HG03439 (cell line): ENCODE results near the gene IL17REL.
"Not testable (repeated sequence)": the region's sequence is repeated elsewhere in the genome, so short reads cannot be mapped to it uniquely, and the experiment has no call there.

ENCODE experiments used
- ATAC-seq: cut with Tn5 transposase; IDR thresholded peaks from one replicate; pipeline ENCODE4 v1.9.1; 2021; ENCODE audit warnings: mild to moderate bottlenecking, moderate library complexity; ENCODE audit not compliant: unreplicated experiment

IL17REL gene

DNA sequence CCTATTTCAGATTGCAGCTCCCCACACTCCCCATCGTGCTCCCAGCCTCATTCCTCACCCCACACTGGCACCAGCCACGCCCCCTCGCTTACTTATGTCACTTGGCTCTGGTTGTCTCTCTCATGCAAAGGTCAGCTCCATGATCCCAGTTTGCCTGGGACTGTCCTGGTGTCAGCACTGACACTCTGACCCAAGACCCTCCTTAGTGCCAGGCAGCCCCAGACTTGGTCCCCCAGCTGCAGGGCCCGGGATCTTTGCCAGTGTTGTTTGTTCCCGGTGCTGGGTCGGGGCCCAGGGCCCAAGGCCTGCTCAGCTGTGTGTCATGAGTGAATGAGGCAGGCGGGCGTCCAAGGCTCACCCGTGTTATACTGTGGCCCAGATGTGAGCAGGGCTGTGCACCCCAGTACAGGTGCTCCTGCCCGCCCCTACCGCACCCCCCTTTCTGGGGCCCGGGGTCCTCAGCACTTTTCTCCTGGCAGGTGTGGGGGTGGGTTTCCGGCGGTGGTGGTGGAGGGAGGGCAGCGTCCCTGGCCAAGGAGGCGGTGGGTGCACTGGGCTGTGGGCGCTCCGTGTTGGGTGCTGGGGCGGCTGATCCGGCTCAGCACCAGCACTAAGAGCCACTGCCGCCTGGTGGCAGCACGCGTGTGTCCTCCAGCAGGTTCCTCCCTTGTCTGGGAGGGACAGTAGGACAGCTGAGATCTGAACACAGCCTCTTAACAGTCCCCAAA lies 19.5 kb downstream of the IL17REL start:
- no peak for ATAC-seq

DNA sequence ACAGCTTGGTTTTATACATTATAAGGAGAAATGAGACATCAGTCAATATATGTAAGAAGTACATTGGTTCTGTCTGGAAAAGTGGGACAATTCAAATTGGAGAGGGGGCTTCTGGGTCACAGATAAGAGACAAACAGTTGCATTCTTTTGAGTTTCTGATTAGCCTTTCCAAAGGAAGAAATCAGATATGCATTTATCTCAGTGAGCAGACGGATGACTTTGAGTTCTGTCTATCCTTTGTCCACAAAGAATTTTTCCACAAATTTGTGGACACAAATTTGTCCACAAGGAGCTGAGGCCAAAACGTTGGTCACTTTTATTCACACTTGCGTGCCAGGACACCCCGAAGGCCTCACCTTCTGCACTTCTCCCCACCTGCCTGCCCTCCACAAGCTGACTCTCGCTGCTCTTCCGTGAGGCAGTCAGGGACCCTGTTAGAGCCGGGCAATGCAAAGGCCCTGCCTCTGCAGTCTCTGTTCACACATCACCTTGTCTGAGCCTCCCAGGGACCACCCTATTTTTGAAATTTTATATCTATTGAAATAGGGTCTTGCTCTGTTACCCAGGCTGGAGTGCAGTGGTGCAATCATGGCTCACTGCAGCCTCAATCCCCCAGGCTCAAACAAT lies 20.5 kb downstream of the IL17REL start:
- no peak for ATAC-seq

DNA sequence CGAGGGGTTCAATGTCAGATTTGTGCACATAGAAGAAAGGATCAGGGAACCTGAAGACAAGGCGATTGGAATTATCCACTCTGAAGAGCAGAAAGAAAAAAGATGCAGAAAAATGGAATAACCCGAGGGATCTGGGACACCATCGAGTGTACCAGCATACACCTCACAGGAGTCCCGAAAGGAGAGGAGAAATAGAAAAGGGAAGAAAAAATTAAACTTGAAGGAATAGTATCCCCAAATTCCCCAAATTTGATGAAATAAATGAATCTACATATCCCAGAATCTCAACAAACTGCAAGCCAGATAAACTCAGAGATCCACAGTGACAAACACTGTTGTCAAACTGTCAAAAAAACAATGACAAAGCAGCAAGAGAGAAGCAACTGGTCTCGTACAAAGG lies 21.4 kb downstream of the IL17REL start:
- no peak for ATAC-seq

DNA sequence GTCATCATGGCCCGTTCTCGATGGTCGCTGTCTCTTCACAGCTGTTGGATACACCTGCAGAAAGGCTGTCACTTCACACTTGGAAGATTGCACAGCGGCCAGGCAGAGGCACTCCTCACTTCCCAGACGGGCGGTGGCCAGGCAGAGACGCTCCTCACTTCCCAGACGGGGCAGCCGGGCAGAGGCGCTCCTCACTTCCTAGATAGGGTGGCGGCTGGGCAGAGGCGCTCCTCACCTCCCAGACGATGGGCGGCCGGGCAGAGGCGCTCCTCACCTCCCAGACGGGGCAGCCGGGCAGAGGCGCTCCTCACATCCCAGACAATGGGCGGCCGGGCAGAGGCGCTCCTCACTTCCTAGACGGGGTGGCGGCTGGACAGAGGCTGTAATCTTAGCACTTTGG lies 22.7 kb downstream of the IL17REL start:
- not testable (repeated sequence) for ATAC-seq

DNA sequence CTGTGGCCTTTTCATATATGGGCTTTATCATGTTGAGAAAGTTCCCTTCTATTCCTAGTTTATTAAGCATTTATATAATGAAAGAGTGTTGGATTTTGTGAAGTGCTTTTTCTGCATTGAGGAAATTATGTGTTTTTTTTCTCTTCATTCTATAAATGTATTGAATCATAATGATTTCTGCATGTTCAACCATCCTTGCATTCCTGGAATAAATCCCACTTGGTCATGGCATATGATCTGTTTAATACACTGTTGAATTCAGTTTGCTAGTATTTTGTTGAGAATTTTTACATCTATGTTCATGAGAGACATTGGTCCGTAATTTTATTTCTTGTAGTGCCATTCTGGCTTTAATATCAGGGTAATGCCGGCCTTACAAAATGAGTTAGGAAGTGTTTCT lies 26.2 kb downstream of the IL17REL start:
- no peak for ATAC-seq

DNA sequence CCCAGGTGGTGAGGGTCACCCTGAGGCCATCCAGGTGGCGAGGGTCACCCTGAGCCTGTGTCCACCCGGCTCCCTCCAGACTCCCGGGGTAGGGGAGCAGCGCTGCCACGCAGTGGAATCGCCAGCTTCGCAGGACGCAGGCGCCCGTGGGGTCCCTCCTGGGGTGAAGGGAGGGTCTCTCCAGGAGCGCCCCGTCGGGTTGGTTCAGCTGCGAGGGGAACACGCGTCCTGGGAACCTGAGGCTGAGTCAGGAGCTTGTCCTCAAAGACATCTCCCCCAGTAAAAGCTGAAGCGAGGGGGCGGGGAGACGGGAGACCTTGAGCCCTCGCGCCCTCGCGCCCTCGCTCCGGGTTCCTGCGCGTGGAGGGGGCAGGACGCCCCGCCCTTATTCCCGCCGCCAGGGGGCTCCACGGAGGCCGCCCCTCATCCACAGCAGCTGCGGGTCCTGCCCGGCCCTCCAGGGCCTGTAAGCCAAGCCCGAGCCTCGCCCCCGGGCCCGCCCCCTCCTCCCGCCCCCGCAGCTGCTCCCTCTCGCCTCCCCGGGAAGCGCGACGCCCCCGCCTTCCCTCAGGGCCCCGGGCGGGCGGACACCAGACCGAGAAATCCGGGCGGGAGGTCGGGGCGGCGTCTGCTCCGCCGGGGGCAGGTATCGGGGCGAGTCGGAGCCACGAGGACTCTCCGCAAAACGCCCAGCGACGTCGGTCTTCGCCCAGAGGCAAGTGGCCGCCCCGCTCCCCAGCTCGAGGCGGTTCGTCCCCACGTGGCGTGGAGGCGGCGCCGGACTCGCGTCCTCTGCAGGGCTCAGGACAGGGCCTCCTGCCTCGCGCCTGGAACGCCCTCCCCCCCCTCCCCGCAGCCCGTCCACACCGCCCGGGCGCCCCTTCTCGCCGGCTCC lies 29.2 kb downstream of the IL17REL start:
- ATAC-seq, result no peak

DNA sequence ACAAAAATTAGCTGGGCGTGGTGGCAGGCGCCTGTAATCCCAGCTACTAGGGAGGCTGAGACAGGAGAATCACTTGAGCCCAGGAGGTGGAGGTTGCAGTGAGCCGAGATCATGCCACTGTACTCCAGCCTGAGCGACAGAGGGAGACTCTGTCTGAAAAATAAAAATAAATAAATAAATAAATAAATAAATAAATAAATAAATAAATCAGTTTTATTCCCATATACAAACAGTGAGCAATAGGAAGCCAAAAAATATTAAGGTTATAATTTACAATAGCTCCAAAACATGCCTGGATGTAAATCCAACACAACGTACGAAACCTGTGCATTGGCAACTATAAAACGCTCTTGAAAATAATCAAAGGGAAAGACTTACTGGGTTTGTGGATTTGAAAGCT lies 30.8 kb downstream of the IL17REL start:
- ATAC-seq, result not testable (repeated sequence)

DNA sequence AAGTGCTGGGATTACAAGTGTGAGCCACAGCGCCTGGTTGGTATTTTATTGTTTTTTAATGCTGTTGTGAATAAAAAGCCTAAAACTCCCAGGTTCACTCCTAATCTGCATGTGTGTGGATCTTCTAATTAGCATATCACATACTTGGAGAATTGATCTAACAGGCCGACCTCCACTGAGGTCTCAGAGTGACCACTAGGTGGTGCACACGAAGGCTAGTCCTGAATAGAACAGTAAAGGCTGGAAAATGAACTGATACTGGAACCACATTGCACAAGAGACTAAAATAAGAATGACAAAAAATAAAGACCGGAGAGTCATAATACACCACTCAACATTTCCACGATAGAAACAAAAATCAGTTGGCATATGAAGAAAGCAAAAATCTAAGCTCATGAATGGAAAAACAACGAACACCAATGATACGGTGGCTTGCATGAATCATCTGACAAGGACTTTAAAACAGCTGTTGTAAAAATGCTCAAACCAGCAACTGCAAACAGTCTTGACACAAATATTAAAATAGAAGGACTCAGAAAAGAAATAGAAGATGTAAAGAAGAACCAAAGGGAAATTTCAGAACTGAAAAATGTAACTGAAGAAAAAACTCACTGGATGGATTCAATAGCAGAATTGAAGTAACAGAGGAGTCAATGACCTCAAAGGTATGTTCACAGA lies 32.8 kb downstream of the IL17REL start:
- no peak for ATAC-seq

DNA sequence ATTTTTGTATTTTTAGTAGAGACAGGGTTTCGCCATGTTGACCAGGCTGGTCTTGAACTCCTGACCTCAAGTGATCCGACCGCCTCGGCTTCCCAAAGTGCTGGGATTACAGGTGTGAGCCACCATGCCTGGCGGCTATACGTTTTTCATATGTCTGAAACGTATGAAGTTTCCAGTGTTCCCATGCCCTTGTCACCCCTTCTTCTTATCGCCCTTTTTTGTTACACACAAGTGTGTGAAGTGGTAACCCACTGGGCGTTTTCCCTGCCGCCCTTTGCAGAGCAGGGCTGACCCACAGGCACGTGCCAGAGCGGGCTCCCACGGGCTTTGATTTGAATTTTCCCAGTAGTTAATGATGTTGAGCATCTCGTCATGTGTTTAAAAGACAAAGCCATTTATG lies 35.0 kb downstream of the IL17REL start:
- no peak for ATAC-seq

DNA sequence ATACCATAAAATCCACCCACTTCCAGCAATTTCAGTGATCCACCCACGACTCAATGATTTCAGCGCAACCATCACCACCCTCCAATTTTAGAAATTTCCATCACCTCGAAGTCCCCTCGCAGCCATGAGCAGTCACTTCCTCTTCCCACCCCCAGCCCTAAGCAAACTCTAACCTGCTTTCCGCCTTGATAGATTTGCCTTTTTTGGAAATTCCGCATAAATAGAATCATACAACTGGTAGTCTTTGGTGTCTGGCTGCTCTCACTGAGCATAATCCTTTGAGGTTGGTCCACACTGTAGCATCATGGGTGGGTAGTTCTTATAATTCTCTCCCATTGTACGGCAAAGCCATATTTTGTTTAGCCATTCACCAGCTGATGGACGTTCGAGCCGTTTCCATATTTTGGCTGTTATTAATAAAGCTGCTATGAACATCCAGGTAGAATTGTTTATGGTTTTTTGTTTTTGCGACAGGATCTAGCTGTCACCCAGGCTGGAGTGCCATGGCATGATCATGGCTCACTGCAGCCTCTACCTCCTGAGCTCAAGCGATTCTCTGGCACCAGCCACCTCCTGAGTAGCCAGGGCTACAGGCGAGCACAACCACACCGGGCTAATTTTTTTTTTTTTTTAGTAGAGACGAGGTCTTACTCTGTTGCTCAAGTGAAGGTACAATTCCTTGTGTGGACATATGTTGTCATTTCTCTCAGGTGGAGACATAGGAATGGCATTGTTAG lies 36.0 kb downstream of the IL17REL start:
- no peak for ATAC-seq

DNA sequence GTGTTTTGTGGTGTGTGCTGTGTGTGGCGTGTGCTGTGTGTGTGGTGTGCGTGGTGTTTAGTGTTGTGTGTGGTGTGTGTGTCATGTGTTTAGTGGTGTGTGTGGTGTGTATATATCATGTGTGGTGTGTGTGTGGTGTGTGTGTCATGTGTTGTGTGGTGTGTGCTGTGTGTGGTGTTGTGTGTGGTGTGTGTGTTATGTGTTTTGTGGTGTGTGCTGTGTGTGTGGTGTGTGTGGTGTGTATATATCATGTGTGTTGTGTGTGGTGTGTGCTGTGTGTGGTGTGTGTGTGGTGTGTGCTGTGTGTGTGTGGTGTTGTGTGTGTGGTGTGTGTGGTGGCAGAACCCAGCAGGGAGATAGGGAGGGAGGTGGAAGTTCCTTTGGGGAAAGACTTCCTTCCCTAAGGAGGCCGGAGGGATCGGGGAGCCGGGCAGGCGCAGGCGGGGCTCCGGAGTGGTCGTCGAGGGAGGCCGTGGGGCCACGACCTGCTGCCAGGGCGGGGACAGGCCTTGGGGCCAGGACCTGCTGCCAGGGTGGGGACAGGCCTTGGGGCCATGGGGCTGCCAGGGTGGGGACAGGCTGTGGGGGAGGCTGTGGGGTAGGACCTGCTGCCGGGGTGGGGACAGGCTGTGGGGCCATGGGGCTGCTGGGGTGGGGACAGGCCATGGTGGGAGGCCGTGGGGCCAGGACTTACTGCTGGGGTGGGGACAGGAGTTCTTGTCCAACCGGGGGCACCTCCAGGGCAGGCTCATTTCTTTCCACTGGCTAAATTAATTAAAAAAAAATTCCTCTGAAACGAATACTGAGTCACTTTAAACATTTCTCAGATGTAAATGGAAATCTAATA lies 36.8 kb downstream of the IL17REL start:
- no peak for ATAC-seq

DNA sequence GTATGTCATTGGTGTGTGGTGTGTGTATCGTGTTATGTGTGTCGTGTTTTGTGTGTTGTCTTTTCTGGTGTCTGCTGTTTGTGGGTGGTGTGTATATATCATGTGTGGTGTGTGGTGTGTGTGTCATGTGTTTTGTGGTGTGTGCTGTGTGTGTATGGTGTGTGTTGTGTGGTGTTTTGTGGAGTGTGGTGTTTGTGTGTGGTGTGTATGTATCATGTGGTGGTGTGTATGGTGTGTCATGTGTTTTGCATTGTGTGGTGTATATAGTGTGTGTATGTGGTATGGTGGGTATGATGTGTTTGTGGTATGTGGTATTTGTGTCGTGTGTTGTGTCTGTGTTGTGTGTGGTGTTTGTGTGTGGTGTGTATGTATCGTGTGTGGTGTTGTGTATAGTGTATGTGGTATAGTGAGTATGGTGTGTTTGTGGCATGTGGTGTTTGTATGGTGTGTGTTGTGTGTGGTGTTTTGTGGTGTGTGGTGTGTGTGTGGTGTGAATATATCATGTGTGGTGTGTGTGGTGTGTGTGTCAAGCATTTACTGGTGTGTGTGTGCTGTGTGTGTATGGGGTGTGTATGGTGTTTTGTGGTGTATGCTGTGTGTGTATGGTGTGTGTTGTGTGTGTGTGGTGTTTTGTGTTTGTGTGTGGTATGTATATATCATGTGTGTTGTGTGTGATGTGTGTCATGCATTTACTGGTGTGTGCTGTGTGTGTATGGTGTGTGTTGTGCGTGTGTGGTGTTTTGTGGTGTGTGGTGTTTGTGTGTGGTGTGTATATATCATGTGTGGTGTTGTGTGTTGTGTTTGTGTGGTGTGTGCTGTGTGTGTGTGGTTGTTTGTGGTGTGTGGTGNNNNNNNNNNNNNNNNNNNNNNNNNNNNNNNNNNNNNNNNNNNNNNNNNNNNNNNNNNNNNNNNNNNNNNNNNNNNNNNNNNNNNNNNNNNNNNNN lies 39.3 kb downstream of the IL17REL start:
- no peak for ATAC-seq

DNA sequence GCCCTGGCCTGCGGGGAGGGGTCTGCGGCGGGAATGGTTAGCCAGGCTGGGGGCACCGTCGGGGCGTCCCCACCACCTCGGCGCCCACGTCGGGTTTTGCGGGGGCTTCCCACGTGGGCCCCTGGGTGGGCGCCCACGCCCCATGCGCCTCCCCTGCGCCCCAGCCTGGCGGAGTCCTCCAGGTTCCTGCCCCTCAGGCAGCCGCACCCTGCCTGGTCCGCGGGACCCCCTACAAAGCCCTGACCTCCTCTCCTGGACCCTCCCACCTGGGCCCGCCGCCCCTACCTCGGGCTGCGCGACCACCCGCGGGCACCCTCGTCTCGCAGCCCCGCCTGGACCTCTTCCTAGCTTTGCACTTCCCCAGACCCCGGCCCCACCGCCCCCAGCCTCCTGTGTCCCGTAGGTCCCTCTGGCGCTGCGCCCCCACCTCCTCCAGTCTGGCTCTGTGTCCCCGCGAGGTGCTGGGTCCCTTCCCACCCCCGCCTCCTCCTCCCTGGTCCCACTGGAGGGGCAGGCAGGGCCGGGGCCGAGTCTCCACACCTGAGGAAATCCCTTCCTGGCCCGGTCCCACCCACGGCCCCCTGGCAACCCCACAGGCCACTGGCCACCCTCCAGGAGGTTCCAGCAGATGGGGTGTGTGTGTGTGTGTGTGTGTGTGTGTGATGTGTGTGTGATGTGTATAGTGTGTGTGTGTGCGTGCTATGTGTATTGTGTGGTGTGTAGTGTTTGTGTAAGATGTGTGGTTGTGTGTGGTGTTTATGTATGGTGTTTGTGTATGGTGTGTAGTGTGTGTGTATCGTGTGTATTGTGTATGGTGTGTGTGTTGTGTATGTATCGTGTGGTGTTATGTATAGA lies 40.2 kb downstream of the IL17REL start:
- no peak for ATAC-seq

DNA sequence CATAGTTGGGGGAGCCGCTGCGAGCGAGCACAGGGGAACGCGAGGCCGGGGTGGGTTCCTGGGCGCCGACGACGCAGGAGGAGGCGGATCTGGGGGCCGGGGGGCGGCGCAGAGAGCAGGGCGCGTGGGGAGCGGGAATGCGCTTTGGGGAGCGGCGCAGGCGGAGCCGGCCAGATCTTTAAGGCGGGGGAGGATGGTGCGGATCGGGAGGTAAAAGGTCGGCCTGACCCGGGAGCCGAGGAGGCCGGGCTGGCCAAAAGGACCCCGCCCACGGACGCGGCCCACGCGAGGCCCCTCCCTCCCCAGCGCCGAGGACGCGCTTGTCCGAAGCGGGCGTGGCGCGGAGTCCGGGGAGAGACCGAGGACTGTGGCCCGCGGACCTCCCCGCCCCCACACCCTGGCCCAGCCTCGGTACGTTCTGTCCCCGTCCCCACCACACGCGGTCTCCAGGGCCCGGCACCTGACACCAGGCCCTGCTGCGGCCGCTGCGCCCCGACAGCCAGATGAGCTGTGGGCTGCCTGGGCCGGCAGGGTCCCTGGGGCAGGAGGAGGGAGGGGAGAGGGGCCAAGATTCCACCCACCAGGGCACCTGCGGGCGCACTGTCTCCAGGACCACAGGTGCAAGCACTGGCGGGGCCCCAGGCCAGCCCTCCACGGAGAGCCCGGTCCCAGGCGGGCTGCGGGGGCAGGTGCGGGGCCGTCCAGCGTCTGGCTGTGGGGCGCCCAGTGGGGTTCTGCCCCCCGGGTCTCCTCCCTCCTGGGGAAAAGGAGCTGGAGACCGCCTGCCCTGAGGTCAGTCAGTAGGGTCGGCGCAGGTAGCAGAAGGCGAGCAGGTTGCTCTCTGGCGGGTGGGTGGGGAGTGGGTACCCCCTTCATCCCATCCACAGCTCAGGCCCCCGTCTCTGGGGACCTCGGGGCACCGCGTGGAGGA lies 41.1 kb downstream of the IL17REL start:
- peak; percentile 24 for ATAC-seq

DNA sequence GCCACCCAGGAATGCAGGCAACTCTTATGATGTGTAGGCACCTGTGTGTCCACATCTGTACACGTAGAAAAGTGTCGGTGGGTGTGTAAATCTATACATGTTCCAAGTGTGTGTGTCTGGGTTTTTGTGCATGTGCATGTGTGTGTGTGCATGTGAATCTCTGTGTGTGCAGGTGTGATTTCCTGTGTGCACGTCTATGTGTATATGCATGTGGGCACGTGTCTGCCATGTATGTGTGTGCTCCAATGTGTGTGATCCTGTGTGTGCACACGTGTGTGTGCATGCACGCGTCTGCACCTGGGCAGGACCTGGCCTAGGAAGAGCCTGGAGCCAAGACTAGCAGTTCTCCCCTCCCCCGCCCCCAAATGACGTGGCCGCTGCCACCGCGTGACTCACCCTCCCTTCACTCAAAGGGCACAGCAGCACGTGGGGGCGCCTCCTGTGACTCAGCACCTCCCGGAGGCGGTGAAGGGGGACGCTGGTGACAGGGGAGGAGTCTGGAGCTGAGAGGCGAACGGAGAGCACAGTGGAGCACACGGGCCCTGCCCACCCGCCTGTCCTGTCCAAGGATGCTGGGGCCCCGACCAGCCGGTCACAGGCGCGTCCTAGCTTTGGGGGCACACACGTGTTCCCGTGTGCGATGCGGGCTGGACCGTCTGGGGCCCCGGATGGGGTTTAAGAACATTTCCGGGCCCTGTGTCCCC lies 41.9 kb downstream of the IL17REL start:
- peak; percentile 61 for ATAC-seq
